ENCODE measurements around the gene FGF21. TPM values are rescaled to one million over a fixed set of nuclear protein-coding genes. Genes with fewer than 3 reads are reported as not detected.
A peak's percentile ranks its signal among the peaks of the same experiment; 100 is the strongest.

Gene FGF21
- total and polyA plus RNA-seq, 2 donors (not counting 3 experiments of a cell fraction or from before 2014, with no cell fraction given), result not detected

DNA sequence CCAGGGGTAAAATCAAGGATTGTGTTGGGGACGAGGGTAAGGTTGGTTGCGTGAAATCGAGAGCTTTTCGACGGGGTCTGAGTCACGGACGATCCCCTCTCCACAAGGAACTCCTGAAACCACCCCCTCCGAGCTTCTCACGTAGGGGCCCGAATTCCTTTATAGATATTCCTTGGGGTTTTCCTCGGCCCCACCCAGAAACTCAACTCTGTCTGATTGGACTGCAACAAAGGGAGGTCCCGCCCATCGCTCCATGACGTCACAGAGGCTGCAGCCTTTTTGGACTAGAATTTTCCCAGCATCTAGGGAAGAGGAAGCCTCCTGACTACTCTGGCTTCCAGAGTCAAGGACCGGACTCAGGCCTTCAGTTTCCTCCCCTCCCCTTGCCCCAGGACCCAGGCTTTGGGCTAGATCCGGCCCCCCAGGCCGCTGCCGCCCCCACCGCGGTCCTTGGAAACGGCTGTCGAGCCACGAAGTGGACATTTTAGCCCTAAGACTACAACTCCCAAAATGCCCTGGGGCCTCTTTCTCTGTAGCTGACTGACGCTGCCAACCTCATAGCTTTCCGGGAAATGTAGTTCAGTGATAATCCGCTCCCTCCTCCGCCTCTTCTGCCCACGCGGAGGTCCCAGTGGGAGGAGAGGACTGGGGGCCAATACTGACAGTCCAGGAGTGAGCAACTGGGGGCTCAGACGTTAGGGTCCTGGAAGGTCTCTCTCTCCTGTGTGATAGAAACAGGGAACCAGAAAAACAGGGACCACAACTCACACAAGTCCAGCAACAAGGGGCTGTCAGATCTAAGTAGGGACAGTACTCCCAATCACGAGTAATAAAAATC, 8.4 kb upstream of the FGF21 start, which contains the start of gene IZUMO1:
Gene IZUMO1 (minus strand): TSS at position 172 of the 838 bp plus-strand sequence. CDS start 1,050 bp downstream, outside the sequence.
- H3K4me3 ChIP-seq (replicated peaks in 1 of 3; ENCODE audit: insufficient read depth in 1 of 3, low read depth in 1 of 3, low read length in 3 of 3), result peak within 1 kb of the TSS; percentile 51 to 71 (median 67)
- no peaks in the 10 kb centered on the region for H3K27me3 ChIP-seq (ENCODE audit: control insufficient read depth in 2 of 2, insufficient read depth in 2 of 2, low read length in 2 of 2)
- ChIA-PET CTCF (interaction anchor here (1.0 to 2.5 kb wide), 6 partner anchors 9 to 101 kb away, joined by 3 to 10 read pairs (median 5); partner anchors contain the start of gene CA11), POLR2A (interaction anchor here (0.9 to 1.1 kb wide), 2 partner anchors 17 to 101 kb away, joined by 3 read pairs; partner anchors contain the start of gene CA11)
- no peaks in the 10 kb centered on the region for H3K9me1 ChIP-seq (replicated peaks; ENCODE audit: control insufficient read depth, extremely low read depth, insufficient read depth, low read length)
- H3K79me2 ChIP-seq (ENCODE audit: control insufficient read depth, insufficient read depth, low read length), result peaks cover 19% of the 10 kb centered on the region
- H3K4me1 ChIP-seq (ENCODE audit: control insufficient read depth, extremely low read depth, insufficient read depth, low read length), result peaks cover 7% of the 10 kb centered on the region
- FAIRE-seq, result peak; percentile 98
- peak; percentile 95 for DNase-seq (ENCODE audit: low read depth, low spot score)
- H3K9ac ChIP-seq (replicated peaks; ENCODE audit: extremely low read depth, insufficient read depth, low read length), result peak within 1 kb of the TSS; percentile 64
- H3K4me2 ChIP-seq (ENCODE audit: insufficient read depth, low read length), result peak within 1 kb of the TSS; percentile 71
- peak within 1 kb of the TSS; percentile 67 for H2AFZ ChIP-seq (ENCODE audit: low read depth, low read length)
- peak within 1 kb of the TSS; percentile 72 for H3K27ac ChIP-seq (ENCODE audit: insufficient read depth, low read depth, low read length)
- H4K20me1 ChIP-seq (replicated peaks; ENCODE audit: control insufficient read depth, extremely low read depth, insufficient read depth, low read length), result no peaks in the 10 kb centered on the region
- dilution Hi-C loops (cut with MboI; ENCODE audit: extremely low pct_ligation_motif_present, low sequenced_read_pairs) (no loop called here), intact Hi-C loops (cut with micrococcal nuclease) (no loop called here)
- TF ChIP-seq POLR2AphosphoS5 (IDR thresholded peaks at IDR 0.05; ENCODE audit: insufficient read depth, low read depth, low read length) (no peak), GATA2 (IDR thresholded peaks at IDR 0.05; ENCODE audit: insufficient read depth, insufficient read length, low read depth, low read length) (no peak), POLR2A (IDR thresholded peaks at IDR 0.05; ENCODE audit: low read depth, low read length) (peak; percentile 25), EZH2 (IDR thresholded peaks at IDR 0.05; ENCODE audit: borderline replicate concordance, low read depth, low read length, severe bottlenecking) (no peak)
- BruUV-seq (replicated peaks), result TSS peak; percentile 30
- no peaks in the 10 kb centered on the region for H3K9me3 ChIP-seq (replicated peaks; ENCODE audit: control insufficient read depth, insufficient read depth, low read length)
- H3K36me3 ChIP-seq (ENCODE audit: control insufficient read depth in 2 of 2, extremely low read depth in 1 of 2, insufficient read depth in 2 of 2, low read length in 2 of 2), result peaks cover 0 to 3% of the 10 kb centered on the region in 2 experiments

DNA sequence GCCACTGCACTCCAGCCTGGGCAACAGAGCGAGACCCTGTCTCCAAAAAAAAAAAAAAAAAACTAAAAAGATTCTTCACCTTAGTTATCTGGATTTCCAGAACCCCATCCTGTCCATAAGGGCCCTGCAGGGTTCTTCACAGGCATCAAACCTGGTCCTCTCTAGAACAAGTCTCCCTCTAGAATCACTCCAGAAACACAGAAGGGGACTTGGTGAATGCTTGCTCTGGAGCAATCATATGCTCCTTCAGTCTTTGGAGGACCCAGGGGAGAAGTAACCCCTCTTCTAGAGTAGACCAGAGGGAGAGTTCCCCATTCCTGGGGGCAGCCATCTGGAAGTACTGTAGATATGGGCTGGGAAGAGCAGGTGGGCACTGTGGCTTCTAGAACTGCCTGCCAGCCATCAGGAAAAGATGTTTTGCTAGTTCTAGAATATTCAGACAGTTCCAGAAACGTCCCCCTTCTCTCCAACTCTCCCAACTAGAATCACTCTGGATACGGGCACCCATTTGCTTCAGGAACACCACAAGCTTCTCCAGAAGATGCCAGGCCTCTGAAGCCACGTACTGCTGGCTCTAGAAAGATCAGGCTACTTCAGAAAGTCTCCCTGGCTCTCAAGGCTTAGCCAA, 5.6 kb upstream of the FGF21 start:
- Histone ChIP-seq H3K36me3 (ENCODE audit: control insufficient read depth in 2 of 2, extremely low read depth in 1 of 2, insufficient read depth in 2 of 2, low read length in 2 of 2) (peaks cover 0 to 3% of the 10 kb centered on the region in 2 experiments), H3K9me1 (replicated peaks; ENCODE audit: control insufficient read depth, extremely low read depth, insufficient read depth, low read length) (no peaks in the 10 kb centered on the region), H4K20me1 (replicated peaks; ENCODE audit: control insufficient read depth, extremely low read depth, insufficient read depth, low read length) (no peaks in the 10 kb centered on the region), H3K9me3 (replicated peaks; ENCODE audit: control insufficient read depth, insufficient read depth, low read length) (no peaks in the 10 kb centered on the region), H3K79me2 (ENCODE audit: control insufficient read depth, insufficient read depth, low read length) (peaks cover 23% of the 10 kb centered on the region), H2AFZ (ENCODE audit: low read depth, low read length) (no peak overlapping the region), H3K4me1 (ENCODE audit: control insufficient read depth, extremely low read depth, insufficient read depth, low read length) (peaks cover 16% of the 10 kb centered on the region), H3K9ac (replicated peaks; ENCODE audit: extremely low read depth, insufficient read depth, low read length) (no peak overlapping the region), H3K4me2 (ENCODE audit: insufficient read depth, low read length) (no peak overlapping the region), H3K27me3 (ENCODE audit: control insufficient read depth in 2 of 2, insufficient read depth in 2 of 2, low read length in 2 of 2) (no peaks in the 10 kb centered on the region), H3K4me3 (replicated peaks in 1 of 3; ENCODE audit: insufficient read depth in 1 of 3, low read depth in 1 of 3, low read length in 3 of 3) (no peak overlapping the region), H3K27ac (ENCODE audit: insufficient read depth, low read depth, low read length) (no peak overlapping the region)
- dilution Hi-C loops (cut with MboI; ENCODE audit: extremely low pct_ligation_motif_present, low sequenced_read_pairs) (no loop called here), intact Hi-C loops (cut with micrococcal nuclease) (no loop called here)
- POLR2A ChIA-PET, result no interaction called here
- no peak for TF ChIP-seq GATA2 (IDR thresholded peaks at IDR 0.05; ENCODE audit: insufficient read depth, insufficient read length, low read depth, low read length)
- TF ChIP-seq POLR2A (IDR thresholded peaks at IDR 0.05; ENCODE audit: low read depth, low read length), result no peak
- no peak for TF ChIP-seq EZH2 (IDR thresholded peaks at IDR 0.05; ENCODE audit: borderline replicate concordance, low read depth, low read length, severe bottlenecking)
- TF ChIP-seq, protein P1, sequence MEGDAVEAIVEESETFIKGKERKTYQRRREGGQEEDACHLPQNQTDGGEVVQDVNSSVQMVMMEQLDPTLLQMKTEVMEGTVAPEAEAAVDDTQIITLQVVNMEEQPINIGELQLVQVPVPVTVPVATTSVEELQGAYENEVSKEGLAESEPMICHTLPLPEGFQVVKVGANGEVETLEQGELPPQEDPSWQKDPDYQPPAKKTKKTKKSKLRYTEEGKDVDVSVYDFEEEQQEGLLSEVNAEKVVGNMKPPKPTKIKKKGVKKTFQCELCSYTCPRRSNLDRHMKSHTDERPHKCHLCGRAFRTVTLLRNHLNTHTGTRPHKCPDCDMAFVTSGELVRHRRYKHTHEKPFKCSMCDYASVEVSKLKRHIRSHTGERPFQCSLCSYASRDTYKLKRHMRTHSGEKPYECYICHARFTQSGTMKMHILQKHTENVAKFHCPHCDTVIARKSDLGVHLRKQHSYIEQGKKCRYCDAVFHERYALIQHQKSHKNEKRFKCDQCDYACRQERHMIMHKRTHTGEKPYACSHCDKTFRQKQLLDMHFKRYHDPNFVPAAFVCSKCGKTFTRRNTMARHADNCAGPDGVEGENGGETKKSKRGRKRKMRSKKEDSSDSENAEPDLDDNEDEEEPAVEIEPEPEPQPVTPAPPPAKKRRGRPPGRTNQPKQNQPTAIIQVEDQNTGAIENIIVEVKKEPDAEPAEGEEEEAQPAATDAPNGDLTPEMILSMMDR (IDR thresholded peaks at IDR 0.05; ENCODE audit: extremely low read depth in 1 of 2, insufficient read depth in 1 of 2, low read depth in 1 of 2, low read length in 2 of 2), result no peak
- TF ChIP-seq, protein P2, sequence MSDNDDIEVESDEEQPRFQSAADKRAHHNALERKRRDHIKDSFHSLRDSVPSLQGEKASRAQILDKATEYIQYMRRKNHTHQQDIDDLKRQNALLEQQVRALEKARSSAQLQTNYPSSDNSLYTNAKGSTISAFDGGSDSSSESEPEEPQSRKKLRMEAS (IDR thresholded peaks at IDR 0.05; ENCODE audit: insufficient read depth, insufficient read length), result no peak
- no peak for TF ChIP-seq FOS (IDR thresholded peaks at IDR 0.05; ENCODE audit: borderline replicate concordance, insufficient read depth, low read length)
- no peak for TF ChIP-seq JUN (IDR thresholded peaks at IDR 0.05; ENCODE audit: borderline replicate concordance, insufficient read depth, insufficient read length, low read depth)
- TF ChIP-seq POLR2AphosphoS5 (IDR thresholded peaks at IDR 0.05; ENCODE audit: insufficient read depth, low read depth, low read length), result no peak
- FAIRE-seq (no peak), DNase-seq (ENCODE audit: low read depth, low spot score) (no peak)
- BruUV-seq (replicated peaks), result TSS peak; percentile 2
- CTCF ChIA-PET, result no interaction called here
